Ishikawa (cell line): ENCODE measurements around the gene CEP104.

Experiments used
- CEBPB ChIP-seq: IDR thresholded peaks from 2 replicates; pipeline ENCODE4 v1.6.1; 2012
- CREB1 ChIP-seq: IDR thresholded peaks from 2 replicates; pipeline ENCODE4 v1.6.1; 2012; ENCODE audit warnings: low read depth
- EGR1 ChIP-seq: IDR thresholded peaks from 2 replicates; pipeline ENCODE4 v1.6.1; 2012
- EP300 ChIP-seq: IDR thresholded peaks from 2 replicates; pipeline ENCODE4 v1.6.1; 2012; ENCODE audit warnings: borderline replicate concordance
- FOXM1 ChIP-seq: IDR thresholded peaks from 2 replicates; pipeline ENCODE4 v1.6.1; 2012; ENCODE audit warnings: low read depth, borderline replicate concordance
- MAX ChIP-seq: IDR thresholded peaks from 2 replicates; pipeline ENCODE4 v1.6.1; 2012
- NFIC ChIP-seq: IDR thresholded peaks from 2 replicates; pipeline ENCODE4 v1.6.1; 2012
- RAD21 ChIP-seq: IDR thresholded peaks from 2 replicates; pipeline ENCODE4 v1.6.1; 2012; ENCODE audit warnings: low read depth
- REST ChIP-seq: IDR thresholded peaks from 2 replicates; pipeline ENCODE4 v1.6.1; 2012; ENCODE audit warnings: low read depth, mild to moderate bottlenecking
- TAF1 ChIP-seq: IDR thresholded peaks from 2 replicates; pipeline ENCODE4 v1.6.1; 2012; ENCODE audit warnings: low read depth, mild to moderate bottlenecking
- TCF12 ChIP-seq: IDR thresholded peaks from 2 replicates; pipeline ENCODE4 v1.6.1; 2012; ENCODE audit warnings: low read depth
- TEAD4 ChIP-seq: IDR thresholded peaks from 2 replicates; pipeline ENCODE4 v1.6.1; 2012
- USF1 ChIP-seq: IDR thresholded peaks from 2 replicates; pipeline ENCODE4 v1.6.1; 2012
- YY1 ChIP-seq: IDR thresholded peaks from 2 replicates; pipeline ENCODE4 v1.6.1; 2012; ENCODE audit warnings: low read depth
- ZBTB7A ChIP-seq: IDR thresholded peaks from 2 replicates; pipeline ENCODE4 v1.6.1; 2012; ENCODE audit warnings: low read depth

Gene CEP104

GRCh38 chr1:3787745-3788605, 69.0 kb downstream of the CEP104 start:
- no peak for TF ChIP-seq ZBTB7A
- no peak for TF ChIP-seq MAX
- TF ChIP-seq TAF1: no peak
- TF ChIP-seq RAD21: no peak
- TF ChIP-seq EGR1: no peak
- no peak for TF ChIP-seq NFIC
- TF ChIP-seq TEAD4: no peak
- TF ChIP-seq CEBPB: no peak
- TF ChIP-seq REST: no peak
- no peak for TF ChIP-seq TCF12
- TF ChIP-seq FOXM1: no peak
- TF ChIP-seq EP300: no peak
- no peak for TF ChIP-seq YY1
- TF ChIP-seq CREB1: no peak
- TF ChIP-seq USF1: no peak

GRCh38 chr1:3787349-3787715, 69.7 kb downstream of the CEP104 start:
- TF ChIP-seq EGR1 (no peak), TEAD4 (no peak), USF1 (no peak), TCF12 (no peak), FOXM1 (no peak), ZBTB7A (no peak), TAF1 (no peak), NFIC (no peak), REST (no peak), CEBPB (no peak), CREB1 (no peak), EP300 (no peak), MAX (no peak), RAD21 (no peak), YY1 (no peak)

GRCh38 chr1:3786468-3787348, 70.3 kb downstream of the CEP104 start:
- TF ChIP-seq TAF1 (no peak), USF1 (no peak), FOXM1 (no peak), NFIC (no peak), ZBTB7A (no peak), RAD21 (no peak), EP300 (no peak), REST (no peak), MAX (no peak), CEBPB (no peak), YY1 (no peak), TEAD4 (no peak), TCF12 (no peak), CREB1 (no peak), EGR1 (no peak)
